HepG2 (cell line): ENCODE results near the gene CALN1. TPM values are rescaled to one million over a fixed set of nuclear protein-coding genes. Genes with fewer than 3 reads are reported as not detected.
A peak's percentile ranks its signal among the peaks of the same experiment; 100 is the strongest.

Source experiments
- ATAC-seq: fragments of 200-7000 bp; cut with Tn5 transposase; 3 replicates; pipeline ENCODE4 v1.9.1; 2020; ENCODE audit warnings: mild to moderate bottlenecking, moderate library complexity
- BruUV-seq: library from RNA; stranded (reverse); fragments of 400-500 nt; replicated peaks from 2 replicates; lab custom pipeline; 2021; lab: Mats Ljungman, UMichigan
- CTCF ChIA-PET: fragments of 300-600 bp; formaldehyde crosslinking; extraction: SDS; loops from one replicate; lab custom pipeline; 2021; ENCODE audit warnings: low total read pairs, inconsistent platforms, low intra/inter-chr PET ratio; lab: Yijun Ruan, JAX
- POLR2A ChIA-PET: fragments of 350-600 bp; sonication (Branson Sonifier 250); formaldehyde crosslinking; loops from one replicate; lab custom pipeline; 2020; ENCODE audit warnings: antibody characterized with exemption, inconsistent platforms; lab: Yijun Ruan, JAX
- DNase-seq: peaks from one replicate; pipeline ENCODE4 v3.0.0-alpha.2; 2015; ENCODE audit warnings: low spot score
- FAIRE-seq: peaks from 3 replicates; lab custom pipeline; 2011; peaks lifted over from hg19 to GRCh38; lab: Jason Lieb, UNC
- H2AFZ ChIP-seq: one replicate; pipeline ENCODE4 v1.6.1; 2011; ENCODE audit warnings: low read length, inconsistent platforms
- H3K27ac ChIP-seq: fragments of 300-600 bp; 3 replicates; pipeline ENCODE4 v1.8.0; 2011; ENCODE audit warnings: mixed run types, mild to moderate bottlenecking, mixed read lengths, low read length, inconsistent platforms; ENCODE audit not compliant: insufficient read depth; ENCODE audit errors: extremely low read length
- H3K27me3 ChIP-seq, 2 experiments: fragments of 200-600 bp in 1 of 2; 2 replicates in 1 of 2; 3 replicates in 1 of 2; pipeline versions ENCODE4 v1.6.0 to v1.8.0; 2011; ENCODE audit warnings: low read length in 2 of 2, mild to moderate bottlenecking in 2 of 2, moderate library complexity in 2 of 2, inconsistent platforms in 1 of 2; ENCODE audit not compliant: insufficient read depth in 2 of 2, control insufficient read depth in 1 of 2
- H3K36me3 ChIP-seq, 2 experiments: fragments of 200-600 bp in 1 of 2; replicated peaks in 1 of 2; 2 replicates in 1 of 2; 3 replicates in 1 of 2; pipeline versions ENCODE4 v1.5.1 to v1.8.0; 2011; ENCODE audit warnings: low read length in 2 of 2, inconsistent platforms in 1 of 2; ENCODE audit not compliant: insufficient read depth in 2 of 2, control insufficient read depth in 1 of 2
- H3K4me1 ChIP-seq: 2 replicates; pipeline ENCODE4 v1.5.1; 2012; ENCODE audit warnings: low read length, inconsistent platforms; ENCODE audit not compliant: insufficient read depth
- H3K4me2 ChIP-seq: 2 replicates; pipeline ENCODE4 v1.6.0; 2011; ENCODE audit warnings: low read depth, low read length, inconsistent platforms
- H3K4me3 ChIP-seq, 3 experiments: fragments of 200-600 bp in 1 of 3; sonication (generic), shearing (Covaris generic) in 1 of 3; replicated peaks in 1 of 3; 2 replicates each; pipeline ENCODE4 v1.5.1; 2011 to 2016; ENCODE audit warnings: low read length in 3 of 3, inconsistent platforms in 2 of 3, low read depth in 2 of 3, mild to moderate bottlenecking in 2 of 3, control low read depth in 1 of 3, mixed read lengths in 1 of 3; ENCODE audit not compliant: insufficient read depth in 1 of 3
- H3K79me2 ChIP-seq: one replicate; pipeline ENCODE4 v1.6.1; 2011; ENCODE audit warnings: low read length, inconsistent platforms; ENCODE audit not compliant: insufficient read depth
- H3K9ac ChIP-seq: 2 replicates; pipeline ENCODE4 v1.6.0; 2011; ENCODE audit warnings: mild to moderate bottlenecking, low read depth, low read length, inconsistent platforms; ENCODE audit not compliant: insufficient read depth
- H3K9me3 ChIP-seq: 2 replicates; pipeline ENCODE4 v1.5.1; 2012; ENCODE audit warnings: mild to moderate bottlenecking, low read length
- H4K20me1 ChIP-seq: 2 replicates; pipeline ENCODE4 v1.6.0; 2011; ENCODE audit warnings: inconsistent platforms, mild to moderate bottlenecking, low read length, moderate library complexity; ENCODE audit not compliant: insufficient read depth
- FOXA1 ChIP-seq, 2 experiments: fragments of 450-650 bp in 1 of 2; sonication (generic) in 1 of 2; formaldehyde crosslinking in 1 of 2; IDR thresholded peaks; 2 replicates each; pipeline versions ENCODE4 v1.4.0 to v1.6.1; 2016 to 2020; ENCODE audit warnings: missing genetic modification reagents in 1 of 2
- WGBS: methylation state at CpG from one replicate; pipeline ENCODE4 v1.1.6; 2017; ENCODE audit warnings: low lambda C conversion rate; 5-methylcytosine and 5-hydroxymethylcytosine counted together
- in situ Hi-C: cut with HindIII; loops from 2 replicates; pipeline ENCODE4 v1.10.0; 2017; ENCODE audit warnings: low pct_unique_long_range_greater_than_20kb; ENCODE audit not compliant: extremely low pct_ligation_motif_present
- intact Hi-C: fragments of 100-400 bp; cut with micrococcal nuclease; formaldehyde crosslinking; loops from one replicate; pipeline ENCODE4 v1.10.0; 2022; ENCODE audit not compliant: unreplicated experiment
- polyA plus RNA-seq, 8 experiments: library from polyadenylated mRNA; depleted of rRNA in 3 of 8; stranded (reverse) in 7 of 8; unstranded in 1 of 8; fragments of >200 nt; fragmentation: Illumina TruSeq in 4 of 8; extraction: Trizol in 4 of 8; gene quantifications; 2 replicates each; pipeline versions ENCODE4 v1.2.1 to v1.2.3, GENCODE V29; 2011 to 2016; ENCODE audit warnings: low read depth in 4 of 8, missing spikeins in 1 of 8, mixed read lengths in 1 of 8; ENCODE audit not compliant: insufficient read depth in 1 of 8
- total RNA-seq, 5 experiments: library from RNA; depleted of rRNA; stranded (reverse); fragments of >200 nt; fragmentation: Illumina TruSeq; extraction: Trizol; gene quantifications; 2 replicates each; pipeline ENCODE4 v1.2.3, GENCODE V29; 2016; ENCODE audit warnings: low read depth in 1 of 5
- TF ChIP-seq, protein P1 (sequence below), 2 experiments: fragments of 450-650 bp in 1 of 2; sonication (generic) in 1 of 2; formaldehyde crosslinking in 1 of 2; IDR thresholded peaks; 2 replicates each; pipeline versions ENCODE4 v1.6.1 to v1.8.0; 2016 to 2022; ENCODE audit warnings: antibody characterized with exemption in 1 of 2, mild to moderate bottlenecking in 1 of 2, missing genetic modification reagents in 1 of 2

The CALN1 gene
- total and polyA plus RNA-seq, 2 of the 13 experiments (the other 11 are each of a cell fraction or from before 2014, with no cell fraction given): not detected

DNA sequence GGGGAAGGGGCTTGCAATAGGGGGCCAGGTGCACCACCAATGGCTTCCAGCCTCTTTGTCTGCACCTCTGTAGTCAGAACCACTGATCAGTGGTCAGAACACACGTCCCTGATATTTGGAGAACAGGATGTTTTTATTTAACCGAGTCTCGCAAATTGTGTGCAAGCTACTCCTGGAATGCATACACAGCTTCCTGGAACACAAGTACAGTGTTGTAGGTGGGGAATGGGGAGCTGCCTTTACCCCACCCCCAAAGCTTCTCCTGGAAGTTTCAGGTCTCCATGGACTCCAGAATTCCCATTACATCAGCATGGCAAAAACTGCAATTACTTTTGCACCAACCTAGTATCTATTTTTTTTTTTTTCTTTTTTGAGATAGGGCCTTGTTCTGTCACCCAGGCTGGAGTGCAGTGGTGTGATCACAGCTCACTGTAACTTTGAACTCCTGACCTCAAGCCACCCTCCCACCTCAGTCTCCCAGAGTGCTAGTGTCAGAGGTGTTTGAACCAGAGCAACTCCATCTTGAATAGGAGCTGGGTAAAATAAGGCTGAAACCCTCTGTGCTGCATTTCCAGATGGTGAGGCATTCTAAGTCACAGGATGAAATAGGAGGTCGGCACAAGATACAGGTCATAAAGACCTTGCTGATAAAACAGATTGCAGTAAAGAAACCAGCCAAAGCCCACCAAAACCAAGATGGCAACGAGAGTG, 374.0 kb downstream of the CALN1 start:
- TF ChIP-seq, protein P1, sequence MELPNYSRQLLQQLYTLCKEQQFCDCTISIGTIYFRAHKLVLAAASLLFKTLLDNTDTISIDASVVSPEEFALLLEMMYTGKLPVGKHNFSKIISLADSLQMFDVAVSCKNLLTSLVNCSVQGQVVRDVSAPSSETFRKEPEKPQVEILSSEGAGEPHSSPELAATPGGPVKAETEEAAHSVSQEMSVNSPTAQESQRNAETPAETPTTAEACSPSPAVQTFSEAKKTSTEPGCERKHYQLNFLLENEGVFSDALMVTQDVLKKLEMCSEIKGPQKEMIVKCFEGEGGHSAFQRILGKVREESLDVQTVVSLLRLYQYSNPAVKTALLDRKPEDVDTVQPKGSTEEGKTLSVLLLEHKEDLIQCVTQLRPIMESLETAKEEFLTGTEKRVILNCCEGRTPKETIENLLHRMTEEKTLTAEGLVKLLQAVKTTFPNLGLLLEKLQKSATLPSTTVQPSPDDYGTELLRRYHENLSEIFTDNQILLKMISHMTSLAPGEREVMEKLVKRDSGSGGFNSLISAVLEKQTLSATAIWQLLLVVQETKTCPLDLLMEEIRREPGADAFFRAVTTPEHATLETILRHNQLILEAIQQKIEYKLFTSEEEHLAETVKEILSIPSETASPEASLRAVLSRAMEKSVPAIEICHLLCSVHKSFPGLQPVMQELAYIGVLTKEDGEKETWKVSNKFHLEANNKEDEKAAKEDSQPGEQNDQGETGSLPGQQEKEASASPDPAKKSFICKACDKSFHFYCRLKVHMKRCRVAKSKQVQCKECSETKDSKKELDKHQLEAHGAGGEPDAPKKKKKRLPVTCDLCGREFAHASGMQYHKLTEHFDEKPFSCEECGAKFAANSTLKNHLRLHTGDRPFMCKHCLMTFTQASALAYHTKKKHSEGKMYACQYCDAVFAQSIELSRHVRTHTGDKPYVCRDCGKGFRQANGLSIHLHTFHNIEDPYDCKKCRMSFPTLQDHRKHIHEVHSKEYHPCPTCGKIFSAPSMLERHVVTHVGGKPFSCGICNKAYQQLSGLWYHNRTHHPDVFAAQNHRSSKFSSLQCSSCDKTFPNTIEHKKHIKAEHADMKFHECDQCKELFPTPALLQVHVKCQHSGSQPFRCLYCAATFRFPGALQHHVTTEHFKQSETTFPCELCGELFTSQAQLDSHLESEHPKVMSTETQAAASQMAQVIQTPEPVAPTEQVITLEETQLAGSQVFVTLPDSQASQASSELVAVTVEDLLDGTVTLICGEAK (IDR thresholded peaks at IDR 0.05): 0 out of 2 replicates have a peak, but pooled peaks have one; percentile 10
- TF ChIP-seq, protein P1 (CRISPR knock-in tag; IDR thresholded peaks at IDR 0.05): no peak
- TF ChIP-seq FOXA1 (IDR thresholded peaks at IDR 0.05) (no peak), FOXA1 (CRISPR knock-in tag; IDR thresholded peaks at IDR 0.05) (no peak)
- Histone ChIP-seq H2AFZ (no peak overlapping the region), H3K9me3 (no peaks in the 10 kb centered on the region), H4K20me1 (no peaks in the 10 kb centered on the region), H3K9ac (no peak overlapping the region), H3K27me3 (no peaks in the 10 kb centered on the region), H3K79me2 (no peaks in the 10 kb centered on the region), H3K36me3 (no peaks in the 10 kb centered on the region), H3K27ac (no peak overlapping the region), H3K4me1 (no peaks in the 10 kb centered on the region), H3K4me3 (no peak overlapping the region), H3K4me2 (no peak overlapping the region)
- 13% methylated on average over 5 of the region's 5 CpGs for WGBS
- intact Hi-C loops: no loop called here
- ChIA-PET CTCF (no interaction called here), POLR2A (no interaction called here)
- FAIRE-seq (no peak), DNase-seq (no peak), ATAC-seq (no peak)
- no TSS peak for BruUV-seq
- in situ Hi-C loops: no loop called here
